ENCODE results near the gene SYNDIG1L. TPM values are rescaled to one million over a fixed set of nuclear protein-coding genes. Genes with fewer than 3 reads are reported as not detected.
A peak's percentile ranks its signal among the peaks of the same experiment; 100 is the strongest.
"Not testable (repeated sequence)": the region's sequence is repeated elsewhere in the genome, so short reads cannot be mapped to it uniquely, and the experiment has no call there.

Gene SYNDIG1L
- total and polyA plus RNA-seq, 2 donors from 2014 or later: 0.13 to 0.47 TPM

DNA sequence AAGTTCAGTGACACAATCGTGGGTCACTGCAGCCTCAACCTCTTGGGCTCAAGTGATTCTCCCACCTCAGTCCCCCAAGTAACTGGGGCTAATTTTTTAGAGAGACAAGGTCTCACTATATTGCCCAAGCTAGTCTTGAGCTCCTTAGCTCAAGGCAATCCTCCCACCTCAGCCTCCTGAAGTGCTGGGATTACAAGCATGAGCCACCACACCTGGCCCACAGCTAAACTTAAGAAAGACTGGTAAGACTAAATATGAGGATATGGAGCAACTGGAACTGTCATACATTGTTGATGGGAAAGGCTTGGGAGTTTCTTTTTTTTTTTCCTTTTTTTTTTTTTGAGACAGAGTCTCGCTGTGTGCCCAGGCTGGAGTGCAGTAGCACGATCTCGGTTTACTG is 43.8 kb downstream of the SYNDIG1L start:
- H3K4me1 ChIP-seq (ENCODE audit: control insufficient read depth in 2 of 3, insufficient read depth in 2 of 3, low read depth in 1 of 3, low read length in 3 of 3): no peaks in the 10 kb centered on the region
- DNase-seq: no peak
- no peak overlapping the region for H3K4me3 ChIP-seq (ENCODE audit: low read length in 3 of 3)
- no peaks in the 10 kb centered on the region for H3K36me3 ChIP-seq (ENCODE audit: control insufficient read depth in 2 of 3, insufficient read depth in 3 of 3, low read length in 3 of 3)
- H3K9me3 ChIP-seq (ENCODE audit: control insufficient read depth in 2 of 3, insufficient read depth in 1 of 3, low read length in 3 of 3): no peaks in the 10 kb centered on the region
- TF ChIP-seq, protein P1, sequence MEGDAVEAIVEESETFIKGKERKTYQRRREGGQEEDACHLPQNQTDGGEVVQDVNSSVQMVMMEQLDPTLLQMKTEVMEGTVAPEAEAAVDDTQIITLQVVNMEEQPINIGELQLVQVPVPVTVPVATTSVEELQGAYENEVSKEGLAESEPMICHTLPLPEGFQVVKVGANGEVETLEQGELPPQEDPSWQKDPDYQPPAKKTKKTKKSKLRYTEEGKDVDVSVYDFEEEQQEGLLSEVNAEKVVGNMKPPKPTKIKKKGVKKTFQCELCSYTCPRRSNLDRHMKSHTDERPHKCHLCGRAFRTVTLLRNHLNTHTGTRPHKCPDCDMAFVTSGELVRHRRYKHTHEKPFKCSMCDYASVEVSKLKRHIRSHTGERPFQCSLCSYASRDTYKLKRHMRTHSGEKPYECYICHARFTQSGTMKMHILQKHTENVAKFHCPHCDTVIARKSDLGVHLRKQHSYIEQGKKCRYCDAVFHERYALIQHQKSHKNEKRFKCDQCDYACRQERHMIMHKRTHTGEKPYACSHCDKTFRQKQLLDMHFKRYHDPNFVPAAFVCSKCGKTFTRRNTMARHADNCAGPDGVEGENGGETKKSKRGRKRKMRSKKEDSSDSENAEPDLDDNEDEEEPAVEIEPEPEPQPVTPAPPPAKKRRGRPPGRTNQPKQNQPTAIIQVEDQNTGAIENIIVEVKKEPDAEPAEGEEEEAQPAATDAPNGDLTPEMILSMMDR (IDR thresholded peaks at IDR 0.05; ENCODE audit: borderline replicate concordance, extremely low read depth, insufficient read depth): no peak
- intact Hi-C loops (cut with DNase I): no loop called here
- H3K27me3 ChIP-seq (ENCODE audit: control insufficient read depth, insufficient read depth, low read length): no peaks in the 10 kb centered on the region
- H3K27ac ChIP-seq (ENCODE audit: low read depth in 2 of 2, low read length in 2 of 2): no peak overlapping the region
- no peak for FAIRE-seq
- no peak overlapping the region for H3K9ac ChIP-seq (ENCODE audit: low read length in 3 of 3)

DNA sequence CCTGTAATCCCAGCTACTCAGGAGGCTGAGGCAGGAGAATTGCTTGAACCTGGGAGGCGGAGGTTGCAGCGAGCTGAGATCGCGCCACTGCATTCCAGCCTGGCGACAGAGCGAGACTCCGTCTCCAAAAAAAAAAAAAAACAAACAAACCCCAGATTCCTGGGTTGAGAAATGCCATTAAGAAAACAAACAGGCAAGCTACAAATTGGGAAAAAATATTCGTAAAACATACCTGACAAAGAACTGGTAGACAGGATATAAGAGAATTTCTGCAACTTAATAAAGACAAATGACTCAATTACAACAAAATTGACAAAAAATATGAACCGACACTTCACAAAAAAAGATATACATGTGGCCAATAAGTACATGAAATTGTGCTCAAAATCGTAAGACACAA is 44.4 kb downstream of the SYNDIG1L start:
- DNase-seq; FAIRE-seq; H3K9ac ChIP-seq (ENCODE audit: low read length in 3 of 3); H3K9me3 ChIP-seq (ENCODE audit: control insufficient read depth in 2 of 3, insufficient read depth in 1 of 3, low read length in 3 of 3); H3K4me1 ChIP-seq (ENCODE audit: control insufficient read depth in 2 of 3, insufficient read depth in 2 of 3, low read depth in 1 of 3, low read length in 3 of 3); H3K27ac ChIP-seq (ENCODE audit: low read depth in 2 of 2, low read length in 2 of 2); H3K36me3 ChIP-seq (ENCODE audit: control insufficient read depth in 2 of 3, insufficient read depth in 3 of 3, low read length in 3 of 3); H3K27me3 ChIP-seq (ENCODE audit: control insufficient read depth, insufficient read depth, low read length); H3K4me3 ChIP-seq (ENCODE audit: low read length in 3 of 3); intact Hi-C loops (cut with DNase I): not testable (repeated sequence)

DNA sequence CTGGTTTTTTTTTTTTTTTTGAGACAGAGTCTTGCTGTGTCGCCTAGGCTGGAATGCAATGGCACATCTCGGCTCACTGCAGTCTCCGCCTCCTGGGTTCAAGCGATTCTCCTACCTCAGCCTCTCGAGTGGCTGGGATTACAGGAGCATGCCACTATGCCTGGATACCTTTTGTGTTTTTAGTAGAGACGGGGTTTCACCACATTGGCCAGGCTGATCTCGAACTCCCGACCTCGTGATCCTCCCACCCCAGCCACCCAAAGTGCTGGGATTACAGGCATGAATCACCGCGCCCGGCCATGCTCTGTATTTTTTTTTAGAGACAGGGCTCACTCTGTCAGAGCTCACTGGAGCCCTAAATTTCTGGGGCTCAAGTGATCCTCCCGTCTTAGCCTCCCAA is 45.2 kb downstream of the SYNDIG1L start:
- Histone ChIP-seq H3K4me3 (ENCODE audit: low read length in 3 of 3) (no peak overlapping the region), H3K27me3 (ENCODE audit: control insufficient read depth, insufficient read depth, low read length) (no peaks in the 10 kb centered on the region), H3K36me3 (ENCODE audit: control insufficient read depth in 2 of 3, insufficient read depth in 3 of 3, low read length in 3 of 3) (no peaks in the 10 kb centered on the region), H3K27ac (ENCODE audit: low read depth in 2 of 2, low read length in 2 of 2) (no peak overlapping the region), H3K9ac (ENCODE audit: low read length in 3 of 3) (no peak overlapping the region), H3K4me1 (ENCODE audit: control insufficient read depth in 2 of 3, insufficient read depth in 2 of 3, low read depth in 1 of 3, low read length in 3 of 3) (no peaks in the 10 kb centered on the region), H3K9me3 (ENCODE audit: control insufficient read depth in 2 of 3, insufficient read depth in 1 of 3, low read length in 3 of 3) (no peaks in the 10 kb centered on the region)
- intact Hi-C loops (cut with DNase I): no loop called here
- no peak for FAIRE-seq
- TF ChIP-seq, protein P1 (IDR thresholded peaks at IDR 0.05; ENCODE audit: borderline replicate concordance, extremely low read depth, insufficient read depth): no peak
- peak in 1 of 5 donors; percentile 16 for DNase-seq

DNA sequence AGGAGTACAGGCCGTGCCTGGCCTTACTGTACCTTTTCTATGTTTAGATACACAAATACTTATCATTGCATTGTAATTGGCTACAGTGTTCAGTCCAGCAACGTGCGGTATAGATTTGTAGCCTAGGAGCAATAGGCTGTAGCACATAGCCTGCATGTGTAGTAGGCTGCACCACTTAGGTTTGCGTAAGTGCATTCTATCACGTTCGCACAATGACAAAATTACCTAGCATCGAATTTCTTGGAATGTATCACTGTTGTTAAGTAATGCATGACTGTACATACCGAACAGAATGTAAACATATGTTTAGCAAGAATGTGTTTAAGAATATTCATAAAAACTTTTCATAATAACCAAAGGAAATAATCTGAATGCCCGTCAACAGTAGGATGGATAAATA is 45.8 kb downstream of the SYNDIG1L start:
- H3K9ac ChIP-seq (ENCODE audit: low read length in 3 of 3): no peak overlapping the region
- no peaks in the 10 kb centered on the region for H3K4me1 ChIP-seq (ENCODE audit: control insufficient read depth in 2 of 3, insufficient read depth in 2 of 3, low read depth in 1 of 3, low read length in 3 of 3)
- no peaks in the 10 kb centered on the region for H3K27me3 ChIP-seq (ENCODE audit: control insufficient read depth, insufficient read depth, low read length)
- TF ChIP-seq, protein P1 (IDR thresholded peaks at IDR 0.05; ENCODE audit: borderline replicate concordance, extremely low read depth, insufficient read depth): no peak
- H3K36me3 ChIP-seq (ENCODE audit: control insufficient read depth in 2 of 3, insufficient read depth in 3 of 3, low read length in 3 of 3): no peaks in the 10 kb centered on the region
- H3K9me3 ChIP-seq (ENCODE audit: control insufficient read depth in 2 of 3, insufficient read depth in 1 of 3, low read length in 3 of 3): no peaks in the 10 kb centered on the region
- DNase-seq (no peak), FAIRE-seq (no peak)
- H3K27ac ChIP-seq (ENCODE audit: low read depth in 2 of 2, low read length in 2 of 2): no peak overlapping the region
- intact Hi-C loops (cut with DNase I): no loop called here
- no peak overlapping the region for H3K4me3 ChIP-seq (ENCODE audit: low read length in 3 of 3)

All from kidney (tissue), 14 donors.